PC-3 (cell line): ENCODE results near the gene BARX1. TPM values are rescaled to one million over a fixed set of nuclear protein-coding genes. Genes with fewer than 3 reads are reported as not detected.

Source experiments
- ATAC-seq: fragments of 200-7000 bp; cut with Tn5 transposase; 2 replicates; pipeline ENCODE4 v1.9.1; 2020; ENCODE audit warnings: mild to moderate bottlenecking, moderate library complexity
- BruUV-seq: library from RNA; stranded (reverse); fragments of 400-500 nt; replicated peaks from 2 replicates; lab custom pipeline; 2021; lab: Mats Ljungman, UMichigan
- CTCF ChIA-PET: fragments of 300-600 bp; sonication (Branson Sonifier 250); formaldehyde crosslinking; loops from one replicate; lab custom pipeline; 2022; ENCODE audit warnings: antibody characterized with exemption; lab: Charles Lee
- POLR2A ChIA-PET: fragments of 300-600 bp; sonication (Branson Sonifier 250); formaldehyde crosslinking; loops from one replicate; lab custom pipeline; 2022; ENCODE audit warnings: antibody characterized with exemption; ENCODE audit not compliant: unreplicated experiment; lab: Charles Lee
- DNase-seq: peaks from one replicate; pipeline ENCODE4 v3.0.0-alpha.2; 2015
- H2AFZ ChIP-seq: fragments of 300-600 bp; sonication (generic); 2 replicates; pipeline ENCODE4 v1.6.0; 2016; ENCODE audit warnings: antibody characterized with exemption, low read length
- H3F3A ChIP-seq: fragments of 300-600 bp; sonication (generic); one replicate; pipeline ENCODE4 v1.6.0; 2017; ENCODE audit warnings: antibody characterized with exemption, low read length, control low read depth, mild to moderate bottlenecking; ENCODE audit not compliant: unreplicated experiment
- H3K27ac ChIP-seq: fragments of 300-600 bp; sonication (generic); 2 replicates; pipeline ENCODE4 v1.5.1; 2016; ENCODE audit warnings: mild to moderate bottlenecking, low read length
- H3K27me3 ChIP-seq: fragments of 300-600 bp; sonication (generic); 2 replicates; pipeline ENCODE4 v1.6.1; 2016; ENCODE audit warnings: low read length, mixed read lengths
- H3K36me3 ChIP-seq: fragments of 300-600 bp; sonication (generic); 2 replicates; pipeline ENCODE4 v1.6.1; 2016; ENCODE audit warnings: low read depth, mixed run types, low read length, mixed read lengths
- H3K4me1 ChIP-seq: fragments of 300-600 bp; sonication (generic); 2 replicates; pipeline ENCODE4 v1.5.1; 2016; ENCODE audit warnings: low read length; ENCODE audit not compliant: insufficient read depth
- H3K4me2 ChIP-seq: fragments of 300-600 bp; sonication (generic); 2 replicates; pipeline ENCODE4 v1.6.0; 2016; ENCODE audit warnings: low read length
- H3K4me3 ChIP-seq: fragments of 300-600 bp; sonication (generic); 2 replicates; pipeline ENCODE4 v1.5.1; 2016; ENCODE audit warnings: mild to moderate bottlenecking, low read length, mixed read lengths
- H3K79me2 ChIP-seq: fragments of 300-600 bp; sonication (generic); 2 replicates; pipeline ENCODE4 v1.6.1; 2017; ENCODE audit warnings: low read length, mixed read lengths
- H3K9ac ChIP-seq: fragments of 300-600 bp; sonication (generic); 2 replicates; pipeline ENCODE4 v1.6.0; 2016; ENCODE audit warnings: mild to moderate bottlenecking, low read length
- H3K9me2 ChIP-seq: fragments of 300-600 bp; sonication (generic); replicated peaks from 2 replicates; pipeline ENCODE4 v1.6.1; 2016; ENCODE audit warnings: mixed run types, low read length, mixed read lengths
- H3K9me3 ChIP-seq: fragments of 300-600 bp; sonication (generic); 2 replicates; pipeline ENCODE4 v1.6.1; 2016; ENCODE audit warnings: low read length, mixed read lengths
- H4K20me1 ChIP-seq: fragments of 300-600 bp; sonication (generic); 2 replicates; pipeline ENCODE4 v1.6.1; 2016; ENCODE audit warnings: low read length, mixed read lengths
- EZH2 ChIP-seq: fragments of 300-600 bp; sonication (generic); IDR thresholded peaks from one replicate; pipeline ENCODE4 v1.6.1; 2017; ENCODE audit warnings: antibody characterized with exemption, mild to moderate bottlenecking, low read length; ENCODE audit not compliant: unreplicated experiment
- EZH2phosphoT487 ChIP-seq: fragments of 300-600 bp; sonication (generic); IDR thresholded peaks from 2 replicates; pipeline ENCODE4 v1.6.1; 2018; ENCODE audit warnings: mild to moderate bottlenecking, antibody characterized with exemption, low read length, borderline replicate concordance
- intact Hi-C: fragments of 100-400 bp; cut with micrococcal nuclease; formaldehyde crosslinking; loops from 2 replicates; pipeline ENCODE4 v1.9.0; 2023
- total RNA-seq: library from RNA; depleted of rRNA; stranded (reverse); fragments of >200 nt; gene quantifications from 2 replicates; pipeline ENCODE4 v1.2.3, GENCODE V29; 2014; rRNA removed
- TF ChIP-seq, protein P1 (sequence below): fragments of 300-600 bp; sonication (generic); conservative IDR thresholded peaks from 2 replicates; pipeline ENCODE4 v1.5.1; 2017; ENCODE audit warnings: antibody characterized with exemption, low read depth, mild to moderate bottlenecking, low read length

Gene BARX1
- total RNA-seq, 1 experiment from 2014 or later, result not detected

DNA sequence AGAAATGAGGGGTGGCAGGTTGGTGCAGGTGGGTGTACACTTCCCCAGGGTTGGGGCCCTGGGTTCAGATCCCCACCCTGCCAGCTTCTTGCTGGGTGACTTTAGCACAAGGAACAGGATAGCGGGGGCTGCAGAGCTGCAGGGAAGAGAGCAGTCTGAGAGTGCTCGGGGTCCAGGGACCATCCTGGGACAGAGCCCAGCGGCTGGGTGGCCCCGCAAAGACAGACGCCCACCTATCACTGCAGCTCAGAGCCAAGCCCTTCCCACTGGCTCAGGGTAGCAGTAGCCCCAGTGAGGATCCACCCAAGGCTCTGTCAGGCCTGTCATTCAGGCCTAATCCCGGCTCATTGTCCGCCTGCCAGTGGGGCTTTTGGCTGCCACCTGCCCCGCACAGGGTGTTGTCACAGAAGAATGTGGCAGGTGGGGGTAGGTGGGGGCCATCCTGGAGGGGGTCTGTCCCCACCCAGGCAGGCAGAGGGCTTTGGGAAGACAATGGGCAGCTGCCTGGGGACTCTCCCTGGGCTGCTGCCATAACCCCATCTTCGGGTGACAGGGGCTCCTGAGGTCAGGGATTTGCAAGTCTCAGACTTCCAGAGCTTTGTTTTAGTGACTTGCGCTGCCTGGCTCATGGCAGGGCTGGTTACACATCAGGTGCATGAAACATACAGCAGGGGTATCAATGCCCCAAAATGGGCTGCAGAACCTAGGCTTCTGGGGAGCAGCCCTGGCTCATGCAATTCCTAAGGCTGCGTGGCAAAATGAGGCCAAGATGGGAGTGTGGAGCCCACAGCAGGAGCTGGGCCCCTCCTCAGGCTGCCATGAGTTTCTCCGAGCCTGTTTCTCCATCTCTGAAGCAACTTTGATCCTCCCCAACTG lies 52.1 kb downstream of the BARX1 start:
- Histone ChIP-seq H4K20me1 (no peaks in the 10 kb centered on the region), H3K9me3 (no peaks in the 10 kb centered on the region), H3K9me2 (no peaks in the 10 kb centered on the region), H3F3A (no peaks in the 10 kb centered on the region), H3K27me3 (no peaks in the 10 kb centered on the region), H3K36me3 (no peaks in the 10 kb centered on the region), H3K27ac (no peak overlapping the region), H3K9ac (no peak overlapping the region), H3K4me1 (no peaks in the 10 kb centered on the region), H3K79me2 (no peaks in the 10 kb centered on the region), H3K4me3 (no peak overlapping the region), H3K4me2 (no peak overlapping the region), H2AFZ (no peak overlapping the region)
- ATAC-seq (no peak), DNase-seq (no peak)
- CTCF ChIA-PET, result no interaction called here
- POLR2A ChIA-PET, result no interaction called here
- TF ChIP-seq EZH2phosphoT487 (no peak), EZH2 (no peak)
- TF ChIP-seq, protein P1, sequence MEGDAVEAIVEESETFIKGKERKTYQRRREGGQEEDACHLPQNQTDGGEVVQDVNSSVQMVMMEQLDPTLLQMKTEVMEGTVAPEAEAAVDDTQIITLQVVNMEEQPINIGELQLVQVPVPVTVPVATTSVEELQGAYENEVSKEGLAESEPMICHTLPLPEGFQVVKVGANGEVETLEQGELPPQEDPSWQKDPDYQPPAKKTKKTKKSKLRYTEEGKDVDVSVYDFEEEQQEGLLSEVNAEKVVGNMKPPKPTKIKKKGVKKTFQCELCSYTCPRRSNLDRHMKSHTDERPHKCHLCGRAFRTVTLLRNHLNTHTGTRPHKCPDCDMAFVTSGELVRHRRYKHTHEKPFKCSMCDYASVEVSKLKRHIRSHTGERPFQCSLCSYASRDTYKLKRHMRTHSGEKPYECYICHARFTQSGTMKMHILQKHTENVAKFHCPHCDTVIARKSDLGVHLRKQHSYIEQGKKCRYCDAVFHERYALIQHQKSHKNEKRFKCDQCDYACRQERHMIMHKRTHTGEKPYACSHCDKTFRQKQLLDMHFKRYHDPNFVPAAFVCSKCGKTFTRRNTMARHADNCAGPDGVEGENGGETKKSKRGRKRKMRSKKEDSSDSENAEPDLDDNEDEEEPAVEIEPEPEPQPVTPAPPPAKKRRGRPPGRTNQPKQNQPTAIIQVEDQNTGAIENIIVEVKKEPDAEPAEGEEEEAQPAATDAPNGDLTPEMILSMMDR, result no peak
- intact Hi-C loops, result no loop called here
- no TSS peak for BruUV-seq

DNA sequence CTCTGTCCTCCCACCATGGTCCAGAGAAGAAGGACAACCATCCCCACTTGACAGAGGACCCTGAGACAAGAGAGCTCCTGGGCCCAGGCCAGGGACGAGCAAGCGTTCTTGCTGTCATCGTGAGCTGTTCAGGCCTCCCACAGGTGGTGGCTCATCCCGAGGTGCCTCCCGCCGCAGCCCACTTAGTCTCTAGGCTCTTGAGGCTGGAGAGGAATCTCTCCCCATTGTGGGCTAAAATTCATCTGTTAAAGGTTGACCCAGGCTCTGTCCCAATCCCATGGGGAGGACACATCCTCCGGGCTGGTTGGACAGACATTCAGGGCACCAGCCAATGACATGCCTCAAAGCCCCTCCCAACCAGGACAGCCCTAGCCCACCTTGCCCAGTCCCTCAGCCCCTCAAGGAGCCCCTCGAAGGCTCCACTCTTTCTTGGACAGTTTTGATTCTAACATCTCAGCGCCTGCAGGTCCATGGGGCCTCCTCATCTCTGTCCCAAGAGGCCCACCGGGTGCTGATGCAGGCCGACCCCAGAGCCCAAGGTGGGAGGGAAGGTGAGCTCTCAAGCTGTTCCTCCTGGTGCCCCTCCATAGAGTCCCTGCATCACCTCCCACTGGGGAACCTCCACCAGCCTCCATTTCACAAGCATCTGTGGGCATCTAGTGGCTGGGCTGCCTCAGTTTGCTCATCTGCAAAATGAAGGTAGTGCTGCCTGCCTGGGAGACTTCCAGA lies 52.9 kb downstream of the BARX1 start:
- Histone ChIP-seq H2AFZ (no peak overlapping the region), H3K27ac (no peak overlapping the region), H3K4me2 (no peak overlapping the region), H4K20me1 (no peaks in the 10 kb centered on the region), H3K4me3 (no peak overlapping the region), H3K9ac (no peak overlapping the region), H3K4me1 (no peaks in the 10 kb centered on the region), H3K9me3 (no peaks in the 10 kb centered on the region), H3K36me3 (no peaks in the 10 kb centered on the region), H3K9me2 (no peaks in the 10 kb centered on the region), H3K27me3 (no peaks in the 10 kb centered on the region), H3K79me2 (no peaks in the 10 kb centered on the region), H3F3A (no peaks in the 10 kb centered on the region)
- no peak for ATAC-seq
- intact Hi-C loops, result no loop called here
- ChIA-PET CTCF (no interaction called here), POLR2A (no interaction called here)
- TF ChIP-seq, protein P1, result no peak
- no peak for TF ChIP-seq EZH2
- TF ChIP-seq EZH2phosphoT487, result no peak
- BruUV-seq, result no TSS peak
- no peak for DNase-seq

Other genes with a start within 250 kb of the BARX1 start
- 5.4 TPM in 2 replicates for gene PTPDC1, start 129.1 kb upstream of the BARX1 start, total RNA-seq